Panc1 (cell line): ENCODE measurements around the gene ATP2A2.

ENCODE experiments used
- SIN3A ChIP-seq: IDR thresholded peaks from 2 replicates; pipeline ENCODE4 v1.6.1; 2012; ENCODE audit warnings: low read depth, mild to moderate bottlenecking, low read length, moderate library complexity, borderline replicate concordance; ENCODE audit not compliant: insufficient read depth
- TF ChIP-seq, protein P1 (sequence below): fragments of 450-650 bp; IDR thresholded peaks from 2 replicates; pipeline ENCODE4 v1.5.1; 2017; ENCODE audit warnings: mild to moderate bottlenecking

DNA sequence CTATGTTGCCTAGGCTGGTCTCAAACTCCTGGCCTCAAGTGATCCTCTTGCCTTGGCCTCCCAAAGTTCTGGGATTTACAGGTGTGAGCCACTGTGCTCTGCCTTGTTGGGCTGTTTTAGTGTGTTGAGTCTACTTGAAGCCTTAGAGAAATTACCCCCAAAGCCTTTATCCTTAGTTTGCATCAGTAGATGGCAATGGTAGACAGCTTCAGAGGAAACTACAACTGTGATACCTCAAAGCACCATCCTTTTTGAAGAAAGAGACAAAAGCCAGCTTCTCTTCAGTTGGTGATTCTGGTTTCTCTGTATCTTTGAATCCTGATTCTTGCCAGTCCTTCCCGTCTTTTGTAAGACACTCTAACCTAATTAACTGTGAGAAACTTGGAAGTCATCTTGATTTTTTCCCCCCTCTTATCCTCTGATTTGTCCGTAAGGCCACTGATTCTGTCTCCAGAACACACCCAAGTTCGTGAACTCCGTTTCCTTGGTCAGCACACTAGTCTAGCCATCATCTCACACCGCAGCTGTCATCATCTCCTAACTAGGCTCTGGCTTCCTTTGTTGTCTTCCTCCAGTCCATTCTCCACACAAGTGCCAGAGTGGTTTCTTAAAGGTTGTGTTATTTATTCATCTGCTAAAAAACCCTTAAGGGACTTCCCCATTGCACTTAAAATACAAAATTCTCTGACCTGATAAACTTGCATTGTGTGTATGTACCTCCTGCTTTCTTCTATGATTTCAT, 20.2 kb downstream of the ATP2A2 start:
- no peak for TF ChIP-seq SIN3A
- TF ChIP-seq, protein P1, sequence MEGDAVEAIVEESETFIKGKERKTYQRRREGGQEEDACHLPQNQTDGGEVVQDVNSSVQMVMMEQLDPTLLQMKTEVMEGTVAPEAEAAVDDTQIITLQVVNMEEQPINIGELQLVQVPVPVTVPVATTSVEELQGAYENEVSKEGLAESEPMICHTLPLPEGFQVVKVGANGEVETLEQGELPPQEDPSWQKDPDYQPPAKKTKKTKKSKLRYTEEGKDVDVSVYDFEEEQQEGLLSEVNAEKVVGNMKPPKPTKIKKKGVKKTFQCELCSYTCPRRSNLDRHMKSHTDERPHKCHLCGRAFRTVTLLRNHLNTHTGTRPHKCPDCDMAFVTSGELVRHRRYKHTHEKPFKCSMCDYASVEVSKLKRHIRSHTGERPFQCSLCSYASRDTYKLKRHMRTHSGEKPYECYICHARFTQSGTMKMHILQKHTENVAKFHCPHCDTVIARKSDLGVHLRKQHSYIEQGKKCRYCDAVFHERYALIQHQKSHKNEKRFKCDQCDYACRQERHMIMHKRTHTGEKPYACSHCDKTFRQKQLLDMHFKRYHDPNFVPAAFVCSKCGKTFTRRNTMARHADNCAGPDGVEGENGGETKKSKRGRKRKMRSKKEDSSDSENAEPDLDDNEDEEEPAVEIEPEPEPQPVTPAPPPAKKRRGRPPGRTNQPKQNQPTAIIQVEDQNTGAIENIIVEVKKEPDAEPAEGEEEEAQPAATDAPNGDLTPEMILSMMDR, result no peak
